ENCODE measurements around the gene RALGPS1. TPM values are rescaled to one million over a fixed set of nuclear protein-coding genes. Genes with fewer than 3 reads are reported as not detected.

RALGPS1 gene
- polyA plus RNA-seq, 3 donors: 0.60 to 4.6 (median 1.3) TPM

DNA sequence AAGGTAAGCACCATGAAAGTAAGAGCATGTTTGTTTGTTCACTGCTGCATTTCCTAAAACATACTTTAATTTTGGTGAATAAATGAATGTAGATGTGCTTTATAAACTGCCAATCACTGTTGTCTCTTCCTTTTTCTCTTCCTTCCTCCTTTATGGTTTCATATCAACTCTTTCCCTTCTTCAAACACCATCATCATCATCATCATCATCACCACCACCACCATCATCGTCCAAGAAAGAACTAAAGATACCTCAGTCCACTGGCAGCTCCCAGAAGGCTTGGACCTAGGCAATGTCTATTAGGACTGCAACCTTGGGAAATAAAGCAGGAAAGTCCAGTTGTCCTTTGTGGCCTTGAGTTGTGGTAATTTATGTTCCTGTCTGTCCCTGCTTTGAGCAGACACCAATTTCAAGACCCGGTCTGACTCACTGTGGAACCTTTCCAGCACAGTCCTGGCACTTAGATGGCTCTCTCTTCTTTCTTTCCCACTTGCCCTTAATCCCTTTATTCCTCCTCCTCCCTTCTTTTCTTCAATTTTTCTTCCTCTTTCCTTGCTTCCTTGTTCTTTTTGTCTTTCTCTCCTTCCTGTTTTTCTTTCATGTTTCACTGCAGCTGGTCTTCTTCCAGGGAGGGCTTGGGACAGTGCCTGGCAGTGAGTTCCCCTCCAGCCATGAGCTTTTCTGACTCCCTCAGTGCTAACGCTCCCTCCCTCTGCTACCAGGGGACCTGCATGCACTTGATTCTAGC lies 108.5 kb downstream of the RALGPS1 start:
- DNase-seq: no peak
- H3K4me3 Mint-ChIP-seq: peak overlapping the region in 1 of 2 donors; percentile 44
- Histone ChIP-seq H4K20me1 (ENCODE audit: insufficient read depth, low read length) (no peaks in the 10 kb centered on the region), H3K36me3 (replicated peaks in 1 of 2; ENCODE audit: control insufficient read depth in 1 of 2, insufficient read depth in 2 of 2, low read length in 2 of 2) (no peaks in the 10 kb centered on the region), H3K4me2 (replicated peaks; ENCODE audit: extremely low read depth, low read length, poor library complexity, severe bottlenecking) (no peak overlapping the region), H3K27ac (ENCODE audit: low read depth in 1 of 2, low read length in 2 of 2) (no peak overlapping the region), H3K4me1 (ENCODE audit: control insufficient read depth in 1 of 2, insufficient read depth in 2 of 2, low read length in 2 of 2) (peaks cover 7 to 8% of the 10 kb centered on the region in 2 donors), H3K9ac (ENCODE audit: insufficient read depth, low read length, poor library complexity, severe bottlenecking) (no peak overlapping the region), H3K4me3 (replicated peaks in 1 of 3; ENCODE audit: low read depth in 2 of 3, low read length in 3 of 3) (no peak overlapping the region), H3K79me2 (ENCODE audit: insufficient read depth, low read length) (no peaks in the 10 kb centered on the region), H3K27me3 (ENCODE audit: control insufficient read depth in 2 of 2, insufficient read depth in 2 of 2, low read length in 2 of 2) (no peaks in the 10 kb centered on the region), H2AFZ (ENCODE audit: insufficient read depth, low read depth, low read length, poor library complexity, severe bottlenecking) (no peak overlapping the region), H3K9me3 (replicated peaks in 1 of 2; ENCODE audit: control insufficient read depth in 1 of 2, insufficient read depth in 1 of 2, low read length in 2 of 2) (no peaks in the 10 kb centered on the region)
- 86% methylated on average over 2 of the region's 3 CpGs for WGBS (ENCODE audit: insufficient coverage)
- H3K4me1 Mint-ChIP-seq: peaks cover 13% of the 10 kb centered on the region
- intact Hi-C loops (cut with micrococcal nuclease): no loop called here
- peaks cover 0 to 3% of the 10 kb centered on the region in 2 donors for H3K36me3 Mint-ChIP-seq
- peak overlapping the region in 2 of 7 donors; percentile 51 to 53 for H3K27ac Mint-ChIP-seq
- TF ChIP-seq, protein P1, sequence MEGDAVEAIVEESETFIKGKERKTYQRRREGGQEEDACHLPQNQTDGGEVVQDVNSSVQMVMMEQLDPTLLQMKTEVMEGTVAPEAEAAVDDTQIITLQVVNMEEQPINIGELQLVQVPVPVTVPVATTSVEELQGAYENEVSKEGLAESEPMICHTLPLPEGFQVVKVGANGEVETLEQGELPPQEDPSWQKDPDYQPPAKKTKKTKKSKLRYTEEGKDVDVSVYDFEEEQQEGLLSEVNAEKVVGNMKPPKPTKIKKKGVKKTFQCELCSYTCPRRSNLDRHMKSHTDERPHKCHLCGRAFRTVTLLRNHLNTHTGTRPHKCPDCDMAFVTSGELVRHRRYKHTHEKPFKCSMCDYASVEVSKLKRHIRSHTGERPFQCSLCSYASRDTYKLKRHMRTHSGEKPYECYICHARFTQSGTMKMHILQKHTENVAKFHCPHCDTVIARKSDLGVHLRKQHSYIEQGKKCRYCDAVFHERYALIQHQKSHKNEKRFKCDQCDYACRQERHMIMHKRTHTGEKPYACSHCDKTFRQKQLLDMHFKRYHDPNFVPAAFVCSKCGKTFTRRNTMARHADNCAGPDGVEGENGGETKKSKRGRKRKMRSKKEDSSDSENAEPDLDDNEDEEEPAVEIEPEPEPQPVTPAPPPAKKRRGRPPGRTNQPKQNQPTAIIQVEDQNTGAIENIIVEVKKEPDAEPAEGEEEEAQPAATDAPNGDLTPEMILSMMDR (IDR thresholded peaks at IDR 0.05): no peak
- H3K9me3 Mint-ChIP-seq: no peaks in the 10 kb centered on the region
- peaks cover 0 to 14% (median 5%) of the 10 kb centered on the region in 3 donors for H3K27me3 Mint-ChIP-seq (ENCODE audit: low read depth in 3 of 3)

DNA sequence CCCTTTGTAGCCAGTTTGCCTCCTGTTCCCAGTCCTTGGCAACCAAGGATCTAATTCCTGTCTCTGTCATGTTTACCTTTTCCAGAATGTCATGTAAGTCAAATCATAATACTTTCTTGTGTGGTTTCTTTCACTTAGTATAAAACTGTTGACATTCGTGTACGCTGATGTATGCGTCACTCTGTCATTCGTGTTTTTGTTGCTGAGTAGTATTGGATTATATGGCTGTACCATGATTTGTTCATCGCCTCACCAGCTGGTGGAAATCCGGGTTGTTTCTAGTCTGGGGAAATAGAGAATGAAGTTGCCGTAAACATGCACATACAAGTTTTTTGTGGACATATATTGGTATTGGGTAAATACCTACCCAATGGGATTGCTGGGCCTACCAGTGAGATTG lies 110.5 kb downstream of the RALGPS1 start:
- Histone ChIP-seq H3K36me3 (replicated peaks in 1 of 2; ENCODE audit: control insufficient read depth in 1 of 2, insufficient read depth in 2 of 2, low read length in 2 of 2) (no peaks in the 10 kb centered on the region), H3K79me2 (ENCODE audit: insufficient read depth, low read length) (no peaks in the 10 kb centered on the region), H3K4me3 (replicated peaks in 1 of 3; ENCODE audit: low read depth in 2 of 3, low read length in 3 of 3) (no peak overlapping the region), H3K4me2 (replicated peaks; ENCODE audit: extremely low read depth, low read length, poor library complexity, severe bottlenecking) (no peak overlapping the region), H3K4me1 (ENCODE audit: control insufficient read depth in 1 of 2, insufficient read depth in 2 of 2, low read length in 2 of 2) (peaks cover 7 to 8% of the 10 kb centered on the region in 2 donors), H3K9ac (ENCODE audit: insufficient read depth, low read length, poor library complexity, severe bottlenecking) (no peak overlapping the region), H3K27me3 (ENCODE audit: control insufficient read depth in 2 of 2, insufficient read depth in 2 of 2, low read length in 2 of 2) (no peaks in the 10 kb centered on the region), H3K27ac (ENCODE audit: low read depth in 1 of 2, low read length in 2 of 2) (no peak overlapping the region), H4K20me1 (ENCODE audit: insufficient read depth, low read length) (no peaks in the 10 kb centered on the region), H2AFZ (ENCODE audit: insufficient read depth, low read depth, low read length, poor library complexity, severe bottlenecking) (no peak overlapping the region), H3K9me3 (replicated peaks in 1 of 2; ENCODE audit: control insufficient read depth in 1 of 2, insufficient read depth in 1 of 2, low read length in 2 of 2) (no peaks in the 10 kb centered on the region)
- no peaks in the 10 kb centered on the region for H3K9me3 Mint-ChIP-seq
- no peak overlapping the region for H3K4me3 Mint-ChIP-seq
- DNase-seq: no peak
- 95% methylated on average over 3 of the region's 7 CpGs for WGBS (ENCODE audit: insufficient coverage)
- H3K36me3 Mint-ChIP-seq: peaks cover 0 to 3% of the 10 kb centered on the region in 2 donors
- TF ChIP-seq, protein P1 (IDR thresholded peaks at IDR 0.05): no peak
- H3K4me1 Mint-ChIP-seq: peaks cover 13% of the 10 kb centered on the region
- H3K27me3 Mint-ChIP-seq (ENCODE audit: low read depth in 3 of 3): peaks cover 2 to 11% (median 5%) of the 10 kb centered on the region in 3 donors
- H3K27ac Mint-ChIP-seq: no peak overlapping the region
- intact Hi-C loops (cut with micrococcal nuclease): no loop called here

Data from CD14-positive monocyte (primary cell).